ENCODE measurements around the gene PRKD3.

DNA sequence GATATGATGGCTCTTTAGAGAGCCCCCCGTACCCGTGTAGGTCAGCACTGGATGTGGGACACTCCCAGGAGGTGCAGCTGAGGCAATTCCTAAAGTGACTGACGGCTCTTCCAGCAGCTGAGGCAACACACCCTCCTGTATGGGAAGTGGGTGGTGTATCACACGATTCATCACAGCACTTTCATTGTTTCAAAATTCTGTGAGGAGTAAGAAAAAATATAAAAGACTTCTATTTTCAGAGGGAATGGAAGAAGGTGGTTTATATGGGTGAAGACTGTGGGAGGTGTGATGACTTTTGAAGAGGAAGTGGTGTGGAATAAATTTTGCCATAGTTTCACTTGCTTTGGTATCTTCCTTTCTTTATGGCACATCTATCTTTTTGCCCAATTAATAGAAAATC lies 42.1 kb upstream of the PRKD3 start:
- TF ChIP-seq CTCF (IDR thresholded peaks at IDR 0.05) (no peak), POLR2AphosphoS5 (IDR thresholded peaks at IDR 0.05) (no peak), POLR2A (IDR thresholded peaks at IDR 0.05; ENCODE audit: low read depth) (no peak)

All from esophagus muscularis mucosa (tissue), 3 donors.